WTC11 (cell line): ENCODE measurements around the gene BDP1.

ENCODE experiments used
- CTCF ChIP-seq: fragments of 200-600 bp; IDR thresholded peaks from 2 replicates; pipeline ENCODE4 v1.8.0; 2022; ENCODE audit warnings: antibody characterized with exemption
- ESRRA ChIP-seq: sonication (generic); formaldehyde crosslinking; IDR thresholded peaks from 2 replicates; pipeline ENCODE4 v1.8.1; 2022; ENCODE audit warnings: mild to moderate bottlenecking, missing genetic modification reagents, borderline replicate concordance
- FOXP1 ChIP-seq: sonication (generic); formaldehyde crosslinking; IDR thresholded peaks from 2 replicates; pipeline ENCODE4 v1.8.0; 2022; ENCODE audit warnings: missing genetic modification reagents, mild to moderate bottlenecking, moderate library complexity, borderline replicate concordance
- JUN ChIP-seq: sonication (generic); formaldehyde crosslinking; IDR thresholded peaks from 2 replicates; pipeline ENCODE4 v1.8.0; 2023; ENCODE audit warnings: mild to moderate bottlenecking, missing genetic modification reagents
- MXD4 ChIP-seq: fragments of 250-450 bp; sonication (Bioruptor Pico); IDR thresholded peaks from 2 replicates; pipeline ENCODE4 v1.8.0; 2021; ENCODE audit warnings: mild to moderate bottlenecking, moderate library complexity, borderline replicate concordance
- NR2C2 ChIP-seq: sonication (generic); formaldehyde crosslinking; IDR thresholded peaks from 2 replicates; pipeline ENCODE4 v1.8.0; 2022; ENCODE audit warnings: mild to moderate bottlenecking, missing genetic modification reagents
- USF1 ChIP-seq: sonication (generic); formaldehyde crosslinking; IDR thresholded peaks from 2 replicates; pipeline ENCODE4 v1.8.0; 2022; ENCODE audit warnings: mild to moderate bottlenecking, missing genetic modification reagents
- ZBTB43 ChIP-seq: sonication (generic); formaldehyde crosslinking; IDR thresholded peaks from 2 replicates; pipeline ENCODE4 v1.8.1; 2023; ENCODE audit warnings: mild to moderate bottlenecking, missing genetic modification reagents
- ZNF121 ChIP-seq: sonication (generic); formaldehyde crosslinking; IDR thresholded peaks from 2 replicates; pipeline ENCODE4 v1.8.0; 2023; ENCODE audit warnings: missing genetic modification reagents
- ZNF138 ChIP-seq: sonication (generic); formaldehyde crosslinking; conservative IDR thresholded peaks from 2 replicates; pipeline ENCODE4 v1.8.1; 2022; ENCODE audit warnings: mild to moderate bottlenecking, moderate library complexity, missing genetic modification reagents

- TF ChIP-seq JUN (no peak), CTCF (no peak), ZNF138 (CRISPR knock-in tag) (no peak), ESRRA (CRISPR knock-in tag) (no peak), NR2C2 (CRISPR knock-in tag) (no peak), MXD4 (CRISPR knock-in tag) (no peak), ZNF121 (no peak), USF1 (CRISPR knock-in tag) (no peak), ZBTB43 (CRISPR knock-in tag) (no peak), FOXP1 (CRISPR knock-in tag) (no peak)
Measured at GRCh38 chr5:71588533-71588885, 133.1 kb downstream of the BDP1 start.
